ENCODE results near the gene IL1A.

IL1A gene

GRCh38 chr2:112788653-112789052, 4.4 kb upstream of the IL1A start:
- WGBS: 97% methylated on average over 2 of the region's 3 CpGs
- Histone ChIP-seq H3K9ac (ENCODE audit: low read depth, low read length) (no peak overlapping the region), H3K27ac (ENCODE audit: low read depth, low read length) (no peak overlapping the region), H3K36me3 (ENCODE audit: insufficient read depth, low read length) (no peaks in the 10 kb centered on the region), H3K4me1 (ENCODE audit: insufficient read depth, low read length) (peaks cover 21% of the 10 kb centered on the region), H3K27me3 (ENCODE audit: insufficient read depth, low read length) (no peaks in the 10 kb centered on the region), H3K9me3 (ENCODE audit: insufficient read depth, low read depth, low read length) (no peaks in the 10 kb centered on the region), H3K4me3 (ENCODE audit: low read length) (no peak overlapping the region)

GRCh38 chr2:112787729-112788393, 3.6 kb upstream of the IL1A start:
- Histone ChIP-seq H3K27me3 (ENCODE audit: insufficient read depth, low read length) (no peaks in the 10 kb centered on the region), H3K4me3 (ENCODE audit: low read length) (no peak overlapping the region), H3K36me3 (ENCODE audit: insufficient read depth, low read length) (no peaks in the 10 kb centered on the region), H3K27ac (ENCODE audit: low read depth, low read length) (no peak overlapping the region), H3K9ac (ENCODE audit: low read depth, low read length) (no peak overlapping the region), H3K4me1 (ENCODE audit: insufficient read depth, low read length) (peaks cover 26% of the 10 kb centered on the region), H3K9me3 (ENCODE audit: insufficient read depth, low read depth, low read length) (no peaks in the 10 kb centered on the region)
- WGBS: 94% methylated on average over 2 of the region's 4 CpGs

- Histone ChIP-seq H3K9ac (ENCODE audit: low read depth, low read length) (no peak overlapping the region), H3K27ac (ENCODE audit: low read depth, low read length) (no peak overlapping the region), H3K27me3 (ENCODE audit: insufficient read depth, low read length) (no peaks in the 10 kb centered on the region), H3K4me1 (ENCODE audit: insufficient read depth, low read length) (peaks cover 26% of the 10 kb centered on the region), H3K36me3 (ENCODE audit: insufficient read depth, low read length) (no peaks in the 10 kb centered on the region), H3K9me3 (ENCODE audit: insufficient read depth, low read depth, low read length) (no peaks in the 10 kb centered on the region), H3K4me3 (ENCODE audit: low read length) (no peak overlapping the region)
- 90% methylated on average over 1 of the region's 3 CpGs for WGBS
Measured at GRCh38 chr2:112787294-112787693, 3.0 kb upstream of the IL1A start.

GRCh38 chr2:112783187-112783714, 1.0 kb downstream of the IL1A start:
- no peak overlapping the region for H3K9ac ChIP-seq (ENCODE audit: low read depth, low read length)
- no peaks in the 10 kb centered on the region for H3K9me3 ChIP-seq (ENCODE audit: insufficient read depth, low read depth, low read length)
- 90% methylated on average over 3 of the region's 3 CpGs for WGBS
- H3K27me3 ChIP-seq (ENCODE audit: insufficient read depth, low read length): no peaks in the 10 kb centered on the region
- no peak overlapping the region for H3K27ac ChIP-seq (ENCODE audit: low read depth, low read length)
- H3K4me3 ChIP-seq (ENCODE audit: low read length): no peak overlapping the region
- peaks cover 21% of the 10 kb centered on the region for H3K4me1 ChIP-seq (ENCODE audit: insufficient read depth, low read length)
- no peaks in the 10 kb centered on the region for H3K36me3 ChIP-seq (ENCODE audit: insufficient read depth, low read length)

GRCh38 chr2:112782234-112782799, 2.0 kb downstream of the IL1A start:
- Histone ChIP-seq H3K36me3 (ENCODE audit: insufficient read depth, low read length) (no peaks in the 10 kb centered on the region), H3K27me3 (ENCODE audit: insufficient read depth, low read length) (no peaks in the 10 kb centered on the region)
- WGBS: 81% methylated on average over 3 of the region's 3 CpGs

GRCh38 chr2:112779598-112779997, 4.7 kb downstream of the IL1A start:
- H3K4me1 ChIP-seq (ENCODE audit: insufficient read depth, low read length): peaks cover 14% of the 10 kb centered on the region
- no peak overlapping the region for H3K4me3 ChIP-seq (ENCODE audit: low read length)
- no peaks in the 10 kb centered on the region for H3K36me3 ChIP-seq (ENCODE audit: insufficient read depth, low read length)
- no peaks in the 10 kb centered on the region for H3K9me3 ChIP-seq (ENCODE audit: insufficient read depth, low read depth, low read length)
- no peak overlapping the region for H3K9ac ChIP-seq (ENCODE audit: low read depth, low read length)
- H3K27me3 ChIP-seq (ENCODE audit: insufficient read depth, low read length): no peaks in the 10 kb centered on the region
- H3K27ac ChIP-seq (ENCODE audit: low read depth, low read length): no peak overlapping the region
- 100% methylated on average over 1 of the region's 1 CpG for WGBS

More at GRCh38 chr2:112782234-112782799, 2.0 kb downstream of the IL1A start:
- H3K9ac ChIP-seq (ENCODE audit: low read depth, low read length): no peak overlapping the region
- H3K4me1 ChIP-seq (ENCODE audit: insufficient read depth, low read length): peaks cover 21% of the 10 kb centered on the region
- no peak overlapping the region for H3K27ac ChIP-seq (ENCODE audit: low read depth, low read length)
- no peaks in the 10 kb centered on the region for H3K9me3 ChIP-seq (ENCODE audit: insufficient read depth, low read depth, low read length)
- H3K4me3 ChIP-seq (ENCODE audit: low read length): no peak overlapping the region

GRCh38 chr2:112777036-112777435, 7.3 kb downstream of the IL1A start:
- H3K27me3 ChIP-seq (ENCODE audit: insufficient read depth, low read length): no peaks in the 10 kb centered on the region
- no peak overlapping the region for H3K9ac ChIP-seq (ENCODE audit: low read depth, low read length)
- H3K4me3 ChIP-seq (ENCODE audit: low read length): no peak overlapping the region
- no peak overlapping the region for H3K27ac ChIP-seq (ENCODE audit: low read depth, low read length)
- no peaks in the 10 kb centered on the region for H3K9me3 ChIP-seq (ENCODE audit: insufficient read depth, low read depth, low read length)
- no peaks in the 10 kb centered on the region for H3K36me3 ChIP-seq (ENCODE audit: insufficient read depth, low read length)
- H3K4me1 ChIP-seq (ENCODE audit: insufficient read depth, low read length): no peaks in the 10 kb centered on the region

GRCh38 chr2:112776113-112776512, 8.2 kb downstream of the IL1A start:
- WGBS: no CpG with 5 or more reads among the region's 3 CpGs
- Histone ChIP-seq H3K4me1 (ENCODE audit: insufficient read depth, low read length) (no peaks in the 10 kb centered on the region), H3K27me3 (ENCODE audit: insufficient read depth, low read length) (no peaks in the 10 kb centered on the region), H3K27ac (ENCODE audit: low read depth, low read length) (no peak overlapping the region), H3K36me3 (ENCODE audit: insufficient read depth, low read length) (no peaks in the 10 kb centered on the region), H3K9me3 (ENCODE audit: insufficient read depth, low read depth, low read length) (no peaks in the 10 kb centered on the region), H3K9ac (ENCODE audit: low read depth, low read length) (no peak overlapping the region), H3K4me3 (ENCODE audit: low read length) (no peak overlapping the region)

GRCh38 chr2:112774536-112775285, 9.6 kb downstream of the IL1A start:
- H3K9ac ChIP-seq (ENCODE audit: low read depth, low read length): no peak overlapping the region
- no peaks in the 10 kb centered on the region for H3K27me3 ChIP-seq (ENCODE audit: insufficient read depth, low read length)
- H3K4me3 ChIP-seq (ENCODE audit: low read length): no peak overlapping the region
- H3K4me1 ChIP-seq (ENCODE audit: insufficient read depth, low read length): no peaks in the 10 kb centered on the region
- no peaks in the 10 kb centered on the region for H3K9me3 ChIP-seq (ENCODE audit: insufficient read depth, low read depth, low read length)
- no peaks in the 10 kb centered on the region for H3K36me3 ChIP-seq (ENCODE audit: insufficient read depth, low read length)
- 94% methylated on average over 3 of the region's 3 CpGs for WGBS
- no peak overlapping the region for H3K27ac ChIP-seq (ENCODE audit: low read depth, low read length)

- no peak overlapping the region for H3K4me3 ChIP-seq (ENCODE audit: low read length)
- 93% methylated on average over 1 of the region's 2 CpGs for WGBS
- H3K9ac ChIP-seq (ENCODE audit: low read depth, low read length): no peak overlapping the region
- H3K36me3 ChIP-seq (ENCODE audit: insufficient read depth, low read length): no peaks in the 10 kb centered on the region
- H3K27ac ChIP-seq (ENCODE audit: low read depth, low read length): no peak overlapping the region
- no peaks in the 10 kb centered on the region for H3K27me3 ChIP-seq (ENCODE audit: insufficient read depth, low read length)
- no peaks in the 10 kb centered on the region for H3K9me3 ChIP-seq (ENCODE audit: insufficient read depth, low read depth, low read length)
- H3K4me1 ChIP-seq (ENCODE audit: insufficient read depth, low read length): no peaks in the 10 kb centered on the region
Measured at GRCh38 chr2:112773556-112773955, 10.7 kb downstream of the IL1A start.

GRCh38 chr2:112772911-112773475, 11.3 kb downstream of the IL1A start:
- no peak overlapping the region for H3K9ac ChIP-seq (ENCODE audit: low read depth, low read length)
- H3K27ac ChIP-seq (ENCODE audit: low read depth, low read length): no peak overlapping the region
- no peaks in the 10 kb centered on the region for H3K4me1 ChIP-seq (ENCODE audit: insufficient read depth, low read length)
- 94% methylated on average over 2 of the region's 2 CpGs for whole genome bisulfite sequencing
- no peaks in the 10 kb centered on the region for H3K27me3 ChIP-seq (ENCODE audit: insufficient read depth, low read length)
- H3K36me3 ChIP-seq (ENCODE audit: insufficient read depth, low read length): no peaks in the 10 kb centered on the region
- no peak overlapping the region for H3K4me3 ChIP-seq (ENCODE audit: low read length)
- H3K9me3 ChIP-seq (ENCODE audit: insufficient read depth, low read depth, low read length): no peaks in the 10 kb centered on the region

All from HUES64 (cell line).